ENCODE data around the gene DHX58.

Gene DHX58

DNA sequence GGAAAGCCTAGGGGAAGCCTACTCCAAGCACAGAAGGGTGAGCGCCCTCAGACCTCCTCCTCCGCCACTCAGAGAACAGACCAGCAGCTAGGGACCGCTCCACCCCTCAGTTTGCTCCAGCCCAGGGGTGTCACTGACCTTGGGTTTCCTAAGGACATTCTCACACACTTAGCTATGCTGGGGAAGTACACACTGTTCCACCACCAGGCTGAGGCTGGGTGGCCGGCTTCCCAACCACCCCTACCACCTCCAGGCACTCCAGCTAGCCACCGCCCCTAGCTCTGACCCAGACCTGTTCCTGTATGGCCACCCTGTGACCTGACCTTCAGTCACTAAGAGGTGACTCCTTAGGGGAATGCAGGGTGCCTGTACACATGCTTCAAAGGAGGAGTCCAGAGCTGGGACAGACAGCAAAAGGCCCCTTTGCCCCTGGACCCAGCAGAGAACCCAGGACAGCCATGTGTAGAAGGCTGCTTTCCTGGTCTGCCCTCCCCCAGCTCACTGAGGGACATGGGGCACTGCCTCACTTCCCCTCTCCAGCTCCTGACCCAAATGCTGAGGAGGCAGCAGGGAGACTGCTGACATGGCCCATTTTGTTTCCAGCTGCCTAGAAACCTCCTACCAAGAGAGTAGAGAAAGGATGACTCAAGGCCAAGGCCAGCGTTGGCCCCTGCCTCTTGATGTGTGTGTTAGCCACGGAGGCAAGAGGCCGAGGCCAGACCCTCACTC, 16.8 kb upstream of the DHX58 start:
- DNase-seq (ENCODE audit: low spot score): no peak

DNA sequence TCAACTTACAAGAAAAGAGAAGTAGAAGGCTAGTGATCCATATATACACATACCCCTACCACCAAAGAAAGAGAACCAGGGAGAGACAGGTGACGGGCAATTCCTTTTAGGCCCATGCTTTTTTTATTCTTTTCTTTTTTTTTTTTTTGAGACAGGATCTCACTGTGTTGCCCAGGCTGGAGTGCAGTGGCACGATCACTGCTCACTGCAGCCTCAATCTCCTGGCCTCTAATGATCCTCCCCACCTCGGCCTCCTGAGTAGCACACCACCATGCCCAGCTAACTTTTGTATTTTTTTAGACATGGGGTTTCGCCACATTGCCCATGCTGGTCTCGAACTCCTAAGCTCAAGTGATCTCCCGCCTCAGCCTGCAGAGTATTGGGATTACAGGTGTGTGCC, 14.9 kb upstream of the DHX58 start:
- DNase-seq (ENCODE audit: low spot score): no peak

DNA sequence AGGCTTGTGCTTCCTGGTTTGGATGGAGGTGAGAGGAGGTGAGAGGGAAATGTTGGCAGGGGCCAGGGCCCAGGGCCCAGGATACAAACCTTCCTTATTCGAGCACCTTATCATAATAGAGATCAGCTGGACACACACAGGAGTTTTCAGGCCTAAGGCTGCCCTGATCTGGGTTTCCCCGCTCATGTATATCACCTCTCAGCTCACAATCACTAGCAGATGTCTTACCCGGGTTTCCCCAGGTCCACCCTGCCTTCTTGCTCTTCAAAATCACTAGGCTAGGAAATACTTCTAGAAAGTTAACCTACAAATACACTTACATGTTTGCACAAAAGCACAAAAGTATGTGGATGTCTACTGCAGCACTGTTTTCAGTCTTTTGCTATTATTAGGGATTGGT, 14.3 kb upstream of the DHX58 start:
- no peak for DNase-seq (ENCODE audit: low spot score)

DNA sequence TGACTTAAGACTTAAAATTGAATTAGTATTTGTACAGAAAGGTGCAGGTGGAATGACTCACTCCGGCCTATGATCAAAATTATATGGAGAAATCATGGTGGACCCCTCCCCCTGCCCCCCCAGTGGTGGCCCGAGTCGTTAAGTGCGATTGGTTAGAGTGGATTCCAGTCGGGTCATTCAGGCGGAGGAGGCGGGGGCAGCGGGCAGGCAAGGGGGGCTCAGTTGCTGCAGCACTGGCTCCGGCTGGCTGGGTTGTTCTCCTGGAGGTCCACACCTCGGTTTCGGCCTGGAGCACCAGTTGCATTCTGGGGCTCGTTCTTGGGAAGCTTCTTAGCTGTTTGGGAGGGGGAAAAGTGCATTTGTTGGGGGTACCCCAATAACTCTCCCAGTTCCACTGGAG, 13.1 kb upstream of the DHX58 start:
- no peak for DNase-seq (ENCODE audit: low spot score)

DNA sequence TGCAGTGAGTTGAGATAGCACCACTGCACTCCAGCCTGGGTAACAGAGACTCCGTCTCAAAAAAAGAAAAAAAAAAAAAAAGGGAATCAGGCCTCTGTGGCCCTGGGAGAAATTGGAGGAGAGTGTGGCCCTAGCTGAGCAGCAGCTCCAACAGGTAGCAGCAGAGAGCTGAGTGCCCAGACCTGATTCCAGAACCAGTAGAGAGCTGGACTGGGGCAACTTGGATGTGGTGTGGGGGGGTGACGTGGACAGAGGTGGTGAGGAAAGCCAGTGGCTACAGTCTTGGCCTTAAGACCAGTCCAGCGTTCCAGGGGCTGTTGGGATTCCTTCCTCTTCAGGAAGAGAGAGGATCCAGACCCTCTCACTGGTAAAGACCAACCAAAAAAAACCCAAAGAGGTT, 11.7 kb upstream of the DHX58 start:
- DNase-seq (ENCODE audit: low spot score): no peak

DNA sequence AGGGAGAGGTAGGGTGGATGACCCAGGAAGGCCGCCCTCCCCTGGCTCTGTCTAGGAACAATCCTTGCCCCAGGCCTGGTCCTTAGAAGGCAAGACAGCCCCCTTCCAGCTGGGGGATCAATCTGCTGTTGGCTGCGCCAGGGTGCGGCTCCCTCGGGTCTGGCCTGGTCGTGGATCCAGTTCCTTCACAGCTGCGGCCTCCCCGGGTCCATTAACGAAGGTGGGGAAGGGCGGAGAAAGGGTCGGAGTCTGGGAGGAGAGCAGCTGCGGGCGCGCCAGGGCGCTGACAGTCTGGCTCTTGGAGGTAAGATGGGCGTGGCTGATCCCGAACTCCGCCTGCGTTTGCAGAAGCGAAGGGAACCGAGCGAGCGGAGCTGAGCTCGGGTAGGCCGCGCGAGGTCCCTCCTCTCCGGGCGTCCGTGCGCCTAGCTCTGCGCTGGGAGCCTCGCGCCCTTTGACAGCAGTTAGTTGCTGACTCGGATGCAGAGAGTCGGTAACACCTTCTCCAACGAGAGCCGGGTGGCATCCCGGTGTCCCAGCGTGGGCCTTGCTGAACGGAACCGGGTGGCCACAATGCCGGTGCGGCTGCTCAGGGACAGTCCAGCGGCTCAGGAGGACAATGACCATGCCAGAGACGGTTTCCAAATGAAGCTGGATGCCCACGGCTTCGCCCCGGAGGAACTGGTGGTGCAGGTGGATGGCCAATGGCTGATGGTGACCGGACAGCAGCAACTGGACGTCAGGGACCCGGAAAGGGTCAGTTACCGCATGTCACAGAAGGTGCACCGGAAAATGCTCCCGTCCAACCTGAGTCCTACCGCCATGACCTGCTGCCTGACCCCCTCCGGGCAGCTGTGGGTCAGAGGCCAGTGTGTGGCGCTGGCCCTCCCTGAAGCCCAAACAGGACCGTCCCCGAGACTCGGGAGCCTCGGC, 10.1 kb upstream of the DHX58 start, which contains the start of gene HSPB9:
HSPB9 (plus strand) TSS at position 434 of the 933 bp plus-strand sequence; CDS start at position 481, 47 bp downstream.
- no peak for DNase-seq (ENCODE audit: low spot score)

DNA sequence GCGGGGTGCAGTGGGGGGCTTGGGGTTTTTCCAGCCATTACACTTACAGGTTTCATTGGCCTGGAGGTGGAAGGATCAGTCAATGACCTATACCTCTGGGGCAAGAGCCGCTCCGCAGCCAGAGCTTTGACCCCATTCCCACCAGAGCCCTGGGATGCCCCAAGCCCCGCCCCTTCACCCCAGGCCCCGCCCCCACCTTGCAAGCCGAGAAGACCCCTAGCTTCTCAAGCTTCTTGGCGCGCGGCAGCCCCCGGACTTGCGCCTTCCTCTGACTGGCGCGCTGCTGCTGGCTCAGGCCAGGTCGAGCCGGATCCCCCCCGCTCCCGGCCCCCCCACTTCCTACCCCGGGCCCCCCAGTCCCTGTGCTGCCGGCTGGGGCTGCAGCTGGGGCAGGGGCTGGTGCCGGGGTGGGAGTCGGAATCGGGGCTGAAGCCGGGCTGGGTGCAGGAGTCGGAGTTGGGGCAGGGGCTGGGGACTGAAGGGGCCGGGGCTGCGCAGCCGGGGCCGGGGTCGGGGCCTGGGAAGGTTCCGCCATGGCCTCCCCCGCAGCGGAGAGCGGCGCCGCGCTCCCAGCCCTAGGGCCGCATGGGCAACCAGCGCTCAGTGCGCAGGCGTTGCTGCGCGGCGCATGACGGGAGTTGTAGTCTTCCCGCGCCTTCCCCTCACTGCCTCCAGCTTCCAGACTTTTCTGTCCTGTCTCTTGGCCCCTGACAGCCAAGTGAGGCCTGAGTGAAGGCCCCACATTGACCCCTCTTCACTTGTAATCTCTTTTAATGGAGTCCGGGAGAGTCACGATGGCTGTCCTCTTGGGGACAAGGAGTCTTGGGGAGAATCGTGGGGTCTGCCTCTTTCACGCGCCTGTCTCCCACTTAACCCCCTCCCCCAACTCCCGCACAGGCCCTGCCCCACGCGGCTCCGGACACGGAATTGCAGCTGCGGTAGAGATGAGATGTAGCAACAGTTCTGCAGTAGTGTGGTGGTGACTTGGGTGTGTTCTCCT, 8.6 kb upstream of the DHX58 start, which contains the start of gene KAT2A:
KAT2A (minus strand) TSS at position 598 of the 1,000 bp plus-strand sequence; CDS start at position 535, 63 bp downstream.
- peak; percentile 81 for DNase-seq (ENCODE audit: low spot score)

DNA sequence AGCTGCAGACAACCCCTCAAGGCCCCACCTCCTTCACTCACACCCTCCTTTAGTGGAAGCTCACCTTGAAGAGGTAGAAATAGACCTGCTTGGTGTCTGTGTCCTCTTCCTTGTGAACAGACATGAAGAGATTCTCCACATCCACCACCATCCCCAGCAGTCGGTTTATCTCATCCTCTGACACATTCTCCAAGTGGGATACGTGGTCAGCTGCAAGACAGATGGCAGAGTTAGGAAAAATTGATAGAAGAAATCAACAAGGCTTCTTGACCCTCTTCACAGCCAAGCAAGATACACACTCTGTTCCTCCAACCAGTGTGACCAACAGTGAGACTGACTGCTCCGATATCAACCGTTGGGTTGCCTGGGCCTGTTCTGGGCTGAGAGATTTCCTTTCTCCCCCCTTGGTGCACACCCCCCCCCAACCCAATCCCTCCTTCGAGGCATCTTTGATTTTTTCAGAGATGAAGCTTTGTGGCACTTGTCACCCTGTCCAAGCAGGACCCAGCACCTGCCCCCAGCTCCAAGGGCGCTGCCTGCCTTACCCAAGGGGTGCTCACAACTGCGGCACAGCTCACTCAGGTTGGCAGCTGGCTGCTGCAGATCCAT, 7.8 kb upstream of the DHX58 start:
- no peak for DNase-seq (ENCODE audit: low spot score)

DNA sequence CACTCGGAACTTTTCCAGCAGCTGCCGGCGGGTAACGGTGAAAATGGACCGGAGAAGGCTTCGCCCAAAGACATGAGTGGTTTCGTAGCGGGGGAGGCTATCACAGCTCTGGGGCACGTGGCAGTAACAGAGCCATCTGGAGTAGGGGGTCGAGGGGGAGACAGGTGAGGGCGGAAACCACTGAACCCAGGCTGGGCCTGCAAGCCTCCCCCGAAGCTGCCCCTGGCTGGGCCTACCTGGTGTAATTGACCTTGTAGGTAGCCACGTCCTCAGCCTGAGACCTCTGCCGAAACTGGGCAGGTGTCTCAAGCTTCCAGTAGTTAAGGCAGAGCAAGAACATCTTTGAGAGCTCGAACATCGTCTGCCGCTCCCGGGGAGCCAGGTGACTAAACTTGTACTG, 6.8 kb upstream of the DHX58 start:
- no peak for DNase-seq (ENCODE audit: low spot score)

DNA sequence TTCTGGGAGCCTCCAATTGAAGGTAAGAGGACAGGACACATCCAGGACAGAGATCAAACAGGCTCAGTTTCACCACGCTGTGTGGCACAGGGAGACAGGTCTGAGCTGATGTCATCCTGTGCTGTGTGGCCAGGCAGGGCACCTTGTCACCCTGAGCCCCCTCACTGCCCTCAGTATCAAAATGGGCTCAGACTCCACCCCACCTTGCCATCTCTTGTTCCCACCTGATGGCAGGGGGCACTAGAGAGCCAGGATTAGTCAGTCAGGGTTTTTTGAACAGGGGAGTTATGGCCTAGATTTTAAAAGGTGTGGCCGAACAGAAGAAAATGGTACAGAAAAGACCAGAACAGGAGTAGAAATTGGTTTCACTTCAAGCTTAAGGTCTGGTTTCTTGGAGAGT, 6.0 kb upstream of the DHX58 start:
- no peak for DNase-seq (ENCODE audit: low spot score)

DNA sequence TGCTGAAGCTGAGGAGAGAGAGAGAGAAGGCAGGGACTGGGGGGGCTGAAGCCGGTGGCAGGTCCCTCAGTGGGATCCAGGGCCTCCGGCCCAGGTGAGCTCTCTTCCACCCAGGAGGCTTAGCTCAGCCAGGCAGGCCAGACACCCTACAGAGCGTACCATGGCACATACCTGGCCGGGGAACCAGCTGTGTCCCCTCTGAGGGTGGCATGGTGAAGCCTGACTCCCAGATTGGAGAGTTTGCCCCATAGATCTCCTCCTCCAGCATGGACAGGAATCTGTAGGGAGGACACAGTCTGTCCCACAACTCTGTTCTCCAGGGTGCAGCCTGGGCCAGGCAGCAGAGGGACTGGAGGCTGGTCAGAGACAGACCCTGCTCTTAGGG, 5.6 kb upstream of the DHX58 start:
- DNase-seq (ENCODE audit: low spot score): no peak

DNA sequence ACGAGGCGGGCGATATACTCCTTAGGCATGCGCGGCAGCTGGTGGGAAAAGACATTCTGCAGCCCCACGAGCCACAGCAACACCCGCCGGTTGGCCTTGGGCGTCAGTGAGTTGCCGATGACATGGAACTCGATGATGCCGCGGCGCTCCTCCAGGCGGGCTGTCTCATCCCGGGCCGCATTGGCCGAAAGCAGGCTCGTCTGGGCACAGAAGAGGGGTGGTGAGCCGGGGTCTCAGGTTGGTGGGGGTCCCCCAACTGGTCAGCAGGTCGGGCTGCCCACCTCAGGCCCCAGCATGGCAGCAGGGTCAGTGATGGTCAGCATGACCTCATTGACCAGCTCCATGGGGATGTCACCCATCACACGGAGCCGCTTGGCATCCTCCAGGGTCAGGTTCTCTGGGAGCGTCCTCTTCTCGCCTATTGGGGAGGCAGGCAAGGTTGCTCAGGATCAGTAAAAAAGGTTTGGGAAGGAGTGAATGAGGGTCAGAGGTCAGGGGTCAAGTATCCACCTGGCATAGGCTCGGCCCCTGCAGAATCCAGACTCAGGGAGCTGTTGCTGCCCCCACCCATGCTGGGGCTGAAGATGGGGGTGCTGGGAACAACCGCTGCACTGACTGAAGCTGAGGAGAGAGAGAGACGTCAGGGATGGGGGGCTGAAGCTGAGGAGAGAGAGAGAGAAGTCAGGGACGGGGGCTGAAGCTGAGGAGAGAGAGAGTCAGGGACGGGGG, 5.0 kb upstream of the DHX58 start:
- no peak for DNase-seq (ENCODE audit: low spot score)

DNA sequence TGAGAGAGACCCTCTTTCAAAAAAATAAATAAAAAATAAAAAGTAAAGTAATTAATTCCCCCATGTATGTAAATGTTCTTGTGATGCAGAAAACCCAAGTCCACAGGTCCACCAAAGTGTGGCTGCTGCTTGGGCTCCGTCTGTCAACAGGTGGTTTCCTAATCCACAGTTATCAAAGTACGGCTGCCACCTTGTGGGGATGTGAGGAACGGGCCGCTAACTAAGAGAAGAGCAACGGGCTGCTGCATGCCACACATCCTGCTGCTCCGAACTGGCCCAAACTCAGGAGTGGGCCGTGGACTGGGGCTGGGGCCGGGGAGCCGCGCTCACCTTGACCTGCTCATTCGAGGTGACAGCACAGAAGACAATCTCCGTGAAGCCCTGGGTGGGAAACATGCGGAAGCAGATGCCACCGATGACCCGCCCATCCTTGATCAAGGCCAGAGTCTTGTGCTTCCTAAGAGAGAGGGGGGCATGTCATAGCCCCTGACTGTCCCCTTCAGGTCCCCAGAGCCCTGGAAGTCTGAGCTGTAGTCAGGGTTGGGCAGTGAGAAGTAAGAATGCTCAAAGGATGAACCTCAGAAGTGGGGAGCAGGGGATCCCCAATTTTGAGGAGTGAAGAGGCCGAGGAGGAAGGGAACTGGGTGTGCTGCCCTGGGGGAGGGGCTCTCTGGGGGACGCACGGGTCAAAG, 4.3 kb upstream of the DHX58 start:
- DNase-seq (ENCODE audit: low spot score): peak; percentile 57

DNA sequence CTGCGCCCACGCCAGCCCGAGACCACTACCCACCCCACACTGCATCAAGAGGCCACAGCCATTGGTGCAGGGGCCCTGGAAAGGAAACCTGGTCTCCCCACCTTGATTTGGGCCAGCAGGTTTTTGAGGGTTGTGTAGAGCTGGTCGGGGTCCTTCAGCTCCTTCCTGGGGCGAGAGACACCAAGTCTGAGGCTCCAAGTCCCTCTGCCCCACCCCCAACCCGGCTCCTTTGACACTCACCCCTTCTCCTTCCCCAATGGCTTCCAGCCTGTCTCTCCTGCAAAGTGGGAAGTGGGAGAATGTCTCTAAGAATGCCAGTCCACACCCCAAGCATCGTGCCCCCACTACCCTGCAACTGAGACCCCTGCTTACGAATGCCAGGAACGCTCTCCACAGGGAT, 1.6 kb upstream of the DHX58 start:
- DNase-seq (ENCODE audit: low spot score): no peak

DNA sequence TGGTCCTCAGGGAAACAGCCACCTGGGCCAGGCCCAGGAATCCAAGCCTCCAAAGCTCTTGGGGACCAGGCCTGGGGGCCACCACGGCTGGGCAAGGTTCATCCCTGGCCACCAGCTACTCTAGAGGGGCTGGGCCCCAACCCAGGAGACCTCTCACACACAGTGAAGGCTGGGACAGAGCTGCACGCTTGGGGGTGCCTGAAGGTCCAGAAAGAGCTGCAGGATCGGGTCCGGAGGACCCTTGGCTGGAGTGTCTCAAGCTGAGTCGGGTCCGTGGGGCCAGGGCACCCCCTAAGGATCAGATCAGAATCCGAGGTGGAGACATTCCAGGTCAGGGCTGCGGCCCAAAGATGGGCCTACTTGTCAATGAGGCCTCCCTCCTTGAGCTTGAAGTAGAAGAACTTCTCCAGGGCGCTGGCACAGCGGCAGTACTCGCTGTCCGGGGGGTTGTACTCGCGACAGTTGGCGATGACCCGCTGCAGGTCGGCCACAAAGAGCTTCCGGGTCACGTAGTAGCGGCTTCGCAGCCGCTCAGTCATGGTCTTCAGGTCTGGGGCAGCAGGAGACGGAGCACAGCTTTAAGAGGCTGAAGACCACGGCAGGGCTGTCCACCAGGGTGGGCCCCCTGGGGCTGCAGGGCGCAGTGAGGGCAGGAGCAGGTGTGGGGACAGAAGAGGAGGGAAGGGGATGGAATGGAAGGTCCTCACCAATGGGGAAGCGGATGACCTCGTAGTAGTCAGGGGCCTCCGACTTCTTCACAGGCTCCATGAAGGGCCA, 967 bp upstream of the DHX58 start:
- DNase-seq (ENCODE audit: low spot score): no peak

DNA sequence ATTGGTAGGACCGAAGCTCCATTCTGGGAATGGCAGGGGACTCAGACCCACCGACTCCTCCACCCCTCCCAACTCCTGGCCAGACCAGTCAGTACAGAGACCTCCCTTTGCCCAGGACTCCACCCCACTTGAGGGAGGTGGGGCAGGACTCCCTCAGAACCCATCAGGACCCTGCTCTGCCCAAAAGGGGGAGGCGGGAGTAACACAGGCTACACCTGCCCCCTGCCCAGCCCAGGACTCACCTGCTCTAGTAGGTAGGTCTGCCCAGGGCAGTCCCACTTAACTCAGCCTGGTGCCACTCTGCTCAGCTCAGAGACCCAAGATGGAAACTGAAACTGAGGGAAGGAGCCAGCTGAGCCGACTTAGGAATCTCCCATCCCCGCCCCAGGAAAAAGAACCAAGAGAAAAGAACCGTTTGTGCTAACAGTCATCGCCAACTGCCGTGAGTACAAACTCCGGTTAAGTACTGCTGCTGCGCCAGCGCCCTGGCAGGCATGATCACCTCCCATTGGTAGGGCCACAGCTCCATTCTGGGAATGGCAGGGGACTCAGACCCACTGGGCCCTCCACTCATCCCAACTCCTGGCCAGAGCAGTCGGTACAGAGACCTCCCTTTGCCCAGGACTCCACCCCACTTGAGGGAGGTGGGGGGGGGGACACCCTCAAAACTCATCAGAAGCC, 503 bp downstream of the DHX58 start:
- no peak for DNase-seq (ENCODE audit: low spot score)

DNA sequence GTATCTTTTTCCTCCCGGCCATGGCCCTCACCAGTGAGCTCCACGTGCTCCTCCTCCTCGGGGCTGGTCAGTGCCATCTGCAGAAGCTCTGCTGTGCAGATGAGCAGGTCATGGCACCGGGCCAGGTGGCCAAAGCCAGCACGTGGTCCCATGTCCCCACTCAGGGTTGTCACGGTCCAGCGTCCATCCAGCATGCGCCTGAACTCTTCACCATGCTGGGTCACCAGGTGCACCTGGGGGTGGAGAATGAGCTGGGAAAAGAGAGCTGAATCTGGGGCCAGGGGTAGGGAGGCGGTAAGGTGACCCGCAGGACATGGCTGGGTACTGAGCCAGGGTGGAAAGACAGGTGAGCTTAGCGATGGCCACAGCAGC, 1.3 kb downstream of the DHX58 start:
- DNase-seq (ENCODE audit: low spot score): no peak

DNA sequence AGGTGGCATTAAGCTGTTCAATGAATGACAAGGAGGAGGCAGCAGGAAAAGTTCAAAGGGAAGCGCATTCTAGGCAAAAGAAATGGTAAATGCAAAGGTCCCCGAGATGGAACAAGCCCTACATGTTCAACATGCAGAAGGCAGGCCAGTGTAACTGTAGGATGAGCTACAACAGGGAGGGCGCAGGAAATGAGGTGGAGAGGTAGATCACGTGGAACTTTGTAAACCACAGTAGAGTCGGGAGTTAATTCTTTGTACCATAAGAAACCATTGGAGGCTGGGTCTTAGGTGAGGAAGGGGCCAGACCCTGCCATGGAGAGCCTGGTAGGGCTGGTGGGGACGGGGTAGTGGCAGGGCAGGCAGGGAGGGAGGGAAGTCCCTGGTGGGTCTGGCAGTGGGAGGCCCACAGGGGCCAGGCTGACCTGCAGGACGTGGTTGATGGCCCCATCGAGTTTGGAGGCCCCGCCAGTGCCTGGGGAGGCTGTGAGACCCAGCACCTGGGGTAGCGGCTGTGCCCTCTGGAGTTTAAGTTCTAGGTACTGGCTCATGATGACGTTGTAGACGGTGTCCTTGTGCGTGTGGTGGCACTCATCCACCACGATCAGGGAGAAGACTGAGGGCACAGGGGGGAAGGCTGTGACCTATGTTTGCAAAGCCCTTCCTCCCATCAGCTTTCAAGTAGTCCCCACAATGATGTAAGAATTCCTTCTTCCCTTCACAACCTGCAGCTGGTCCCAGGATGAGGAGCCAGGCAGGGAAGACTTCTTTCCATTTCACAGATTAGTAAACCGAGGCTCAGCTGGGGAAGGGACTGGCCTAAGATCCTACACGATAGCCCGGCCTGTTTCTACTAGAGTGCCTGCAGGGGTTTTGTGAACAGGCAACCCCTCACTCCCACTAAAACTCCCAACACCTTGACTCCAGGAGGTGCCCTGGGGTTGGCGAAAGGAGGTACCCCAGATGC, 1.9 kb downstream of the DHX58 start:
- DNase-seq (ENCODE audit: low spot score): no peak

Data from globus pallidus (tissue), 1 donor.